Left ventricle myocardium superior (tissue), 1 donor: Measurements from ENCODE around the gene APOBEC3H. TPM values are rescaled to one million over a fixed set of nuclear protein-coding genes. Genes with fewer than 3 reads are reported as not detected.

Experiments used
- ATAC-seq: fragments of 200-7000 bp; cut with Tn5 transposase; one replicate; pipeline ENCODE4 v1.9.1; 2020; ENCODE audit warnings: mild to moderate bottlenecking, moderate library complexity
- DNase-seq: peaks from one replicate; pipeline ENCODE4 v3.0.0-alpha.2; 2020
- intact Hi-C: fragments of 100-400 bp; cut with micrococcal nuclease; formaldehyde crosslinking; loops from one replicate; pipeline ENCODE4 v1.11.0; 2022
- total RNA-seq: library from RNA; stranded (reverse); fragmentation: NEBNext Ultra II Directional; extraction: Animal tissue kit (Norgen Biotek cat#: 25700); gene quantifications from one replicate; pipeline ENCODE4 v1.2.1, GENCODE V29; 2021
- donor health status: DM: no; HTN: yes; CAD: no; lungs with severe emphysema.

The APOBEC3H gene
- total RNA-seq, 1 donor from 2014 or later: 0.40 TPM

DNA sequence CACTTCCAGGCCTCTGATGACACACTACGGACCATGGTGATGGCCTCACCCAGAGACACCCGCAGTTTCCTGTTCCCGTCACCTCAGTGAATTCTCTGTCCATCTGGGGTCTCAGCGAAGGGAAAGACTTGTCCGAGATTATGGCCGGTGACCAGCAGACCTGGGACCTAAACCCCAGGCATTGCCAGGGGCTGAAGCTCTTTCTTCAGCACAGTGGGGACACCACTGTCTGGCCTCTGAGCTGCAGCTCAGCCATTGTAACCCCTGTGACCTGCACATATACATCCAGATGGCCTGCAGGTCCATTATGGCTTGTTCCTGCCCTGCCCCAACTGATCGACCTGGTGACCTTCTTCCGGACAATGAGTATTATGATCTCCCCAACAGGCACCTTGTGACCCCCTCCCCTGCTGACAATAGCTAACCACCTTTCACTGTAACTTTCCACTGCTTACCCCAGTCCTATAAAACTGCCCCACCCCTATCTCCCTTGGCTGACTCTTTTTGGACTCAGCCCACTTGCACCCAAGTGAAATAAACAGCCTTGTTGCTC lies 33.2 kb downstream of the APOBEC3H start:
- intact Hi-C loops: no loop called here
- ATAC-seq (no peak), DNase-seq (no peak)

DNA sequence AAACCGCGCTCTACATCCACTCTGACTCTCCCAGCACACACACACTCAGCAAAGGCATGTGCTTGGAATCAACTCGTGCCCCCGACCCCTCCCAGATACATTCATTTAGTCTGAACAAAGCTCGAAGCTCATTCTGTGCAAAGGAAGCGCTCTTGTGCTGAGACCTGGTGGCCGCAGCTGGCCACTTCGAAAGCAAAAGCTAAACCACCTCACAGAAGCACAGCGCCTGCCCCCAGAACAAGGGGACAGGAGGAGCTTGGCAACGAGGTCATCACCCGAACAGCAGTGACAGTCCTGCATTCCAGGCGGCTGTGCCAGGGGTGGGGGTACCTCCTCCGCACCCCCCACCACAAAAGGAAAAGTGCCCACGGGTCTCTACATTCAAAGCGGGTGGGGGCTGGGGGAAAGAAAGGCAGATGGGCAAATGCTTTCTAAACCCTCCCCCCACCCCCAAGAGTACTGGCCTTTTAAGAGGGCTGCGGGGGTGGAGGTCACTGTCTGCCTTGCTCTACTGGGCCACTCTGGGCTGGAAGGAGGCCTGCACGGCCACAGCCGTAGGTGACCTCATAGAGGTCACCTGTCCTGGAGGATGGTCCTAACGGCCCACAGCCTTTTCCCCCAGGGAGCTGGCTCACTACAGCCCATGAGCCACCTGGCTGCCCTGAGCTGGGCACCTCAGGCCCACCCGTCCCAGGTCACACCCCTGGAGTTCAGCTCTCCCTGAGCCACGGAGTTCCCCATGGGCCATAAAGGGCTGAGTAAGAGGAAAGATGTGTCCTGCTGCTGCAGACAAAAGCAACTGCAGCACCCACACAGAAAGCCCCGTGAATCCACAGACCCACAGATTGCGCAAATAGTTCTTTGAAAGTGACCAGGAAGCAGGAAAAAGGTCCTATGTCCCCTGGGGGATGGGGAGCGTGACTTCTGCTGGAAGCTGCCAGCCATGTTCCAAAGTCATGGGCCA lies 34.1 kb downstream of the APOBEC3H start:
- DNase-seq (no peak), ATAC-seq (peak; percentile 21)
- intact Hi-C loops: no loop called here

DNA sequence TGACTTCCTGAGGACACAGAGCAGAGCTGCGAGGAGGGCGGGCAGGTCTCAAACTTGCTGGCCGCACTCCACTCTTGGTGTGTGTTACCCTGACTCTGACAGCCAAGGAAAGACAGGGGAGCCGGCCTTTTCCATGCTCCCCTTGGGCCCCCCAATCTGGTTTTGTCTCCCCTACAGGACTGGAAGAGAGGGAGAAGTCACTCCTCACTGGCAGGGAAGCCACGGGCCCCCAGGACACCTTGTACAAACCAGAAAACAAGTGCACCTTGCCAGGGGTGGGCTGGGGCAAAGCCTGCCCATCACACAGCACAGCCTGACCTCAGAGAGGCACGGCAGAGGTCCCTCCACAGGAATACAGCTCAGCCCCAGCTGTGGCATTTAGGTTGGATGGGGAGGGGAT lies 35.2 kb downstream of the APOBEC3H start:
- DNase-seq: no peak
- ATAC-seq: no peak
- intact Hi-C loops: no loop called here

DNA sequence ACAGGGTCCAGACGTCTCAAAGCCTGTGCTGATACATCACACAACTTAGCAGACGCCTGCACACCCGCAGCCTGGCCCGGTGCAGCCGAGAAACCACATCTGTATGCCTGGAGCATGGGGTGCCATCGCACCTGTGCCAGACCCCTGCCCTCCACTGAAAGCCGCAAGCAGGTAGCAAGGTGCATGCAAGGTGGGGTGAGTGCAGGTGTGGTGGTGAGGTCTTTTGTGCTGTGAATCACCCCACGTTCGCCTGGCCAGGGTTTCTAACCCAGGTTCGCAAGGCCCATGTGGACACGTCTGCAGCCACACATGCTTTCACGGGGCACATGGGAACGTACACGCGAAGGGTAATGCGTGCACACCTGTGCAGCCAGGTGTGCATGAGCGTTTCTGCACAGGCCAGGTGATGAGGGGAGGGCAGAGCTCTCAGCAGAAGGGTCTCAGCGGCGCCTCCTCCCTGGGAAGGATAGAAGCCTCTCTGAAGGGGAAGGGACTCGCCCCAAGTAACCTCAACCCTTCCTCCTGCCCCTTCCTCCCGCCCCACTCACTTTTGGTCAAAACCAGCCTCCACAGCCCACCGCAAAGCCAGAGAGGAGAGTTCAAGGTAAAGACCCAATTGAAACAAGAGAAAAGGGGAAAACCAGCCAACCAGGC lies 36.0 kb downstream of the APOBEC3H start:
- ATAC-seq (no peak), DNase-seq (no peak)
- intact Hi-C loops: no loop called here

DNA sequence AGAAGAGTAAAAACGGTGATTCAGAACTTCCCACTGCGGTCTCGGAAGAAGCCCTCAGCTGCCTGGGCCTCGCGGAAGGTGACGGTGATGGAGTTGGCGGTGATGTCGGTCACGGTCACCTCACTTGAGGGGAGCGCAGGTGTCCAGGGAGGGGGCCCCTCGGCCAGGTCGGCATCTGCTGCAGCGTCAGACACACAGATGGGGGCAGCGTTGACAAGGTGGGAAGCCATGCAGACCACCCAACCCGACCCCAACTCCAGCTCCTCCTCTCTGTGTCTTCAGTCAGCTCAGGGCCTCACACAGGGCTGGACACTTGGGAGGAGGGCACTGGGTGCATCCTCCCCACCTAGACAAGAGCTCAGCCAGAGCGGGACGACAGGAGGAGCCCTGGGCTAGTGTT lies 36.8 kb downstream of the APOBEC3H start:
- no peak for ATAC-seq
- no peak for DNase-seq
- intact Hi-C loops: no loop called here

DNA sequence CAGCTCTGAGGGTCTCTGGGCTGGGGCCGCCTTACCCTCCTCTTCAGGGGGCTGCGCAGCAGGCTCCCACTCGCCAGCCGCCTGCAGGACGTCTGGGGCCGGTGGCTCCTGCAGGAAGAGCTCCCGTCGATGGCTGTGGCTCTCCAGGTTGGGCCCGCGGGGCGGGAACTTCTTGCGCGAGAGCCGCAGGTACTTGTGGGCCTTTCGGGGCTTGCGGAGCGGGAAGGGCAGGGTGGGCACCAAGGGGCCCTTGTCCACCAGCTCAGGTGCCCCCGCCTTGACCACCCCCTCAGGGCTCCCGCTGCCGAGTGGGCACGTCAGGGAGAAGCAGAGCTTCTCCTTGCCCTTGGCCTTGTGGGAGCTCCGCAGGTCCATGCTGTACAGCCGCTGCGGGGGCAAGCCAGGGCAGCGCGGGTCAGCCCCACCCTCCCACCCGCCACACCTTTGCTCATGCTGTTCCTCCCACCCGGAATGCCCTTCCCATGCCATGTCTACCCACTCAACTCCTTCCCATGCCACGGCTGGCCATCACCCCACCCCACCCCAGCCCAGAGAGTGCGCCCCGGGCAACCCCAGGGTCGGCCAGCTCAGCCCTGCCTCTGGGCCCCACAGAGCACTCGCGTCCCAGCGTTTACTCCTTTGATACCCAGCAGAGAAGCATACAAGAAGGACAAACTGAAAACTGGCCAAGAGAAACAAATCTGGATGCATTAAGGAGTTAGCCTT lies 37.5 kb downstream of the APOBEC3H start:
- intact Hi-C loops: no loop called here
- DNase-seq (no peak), ATAC-seq (peak; percentile 8)

DNA sequence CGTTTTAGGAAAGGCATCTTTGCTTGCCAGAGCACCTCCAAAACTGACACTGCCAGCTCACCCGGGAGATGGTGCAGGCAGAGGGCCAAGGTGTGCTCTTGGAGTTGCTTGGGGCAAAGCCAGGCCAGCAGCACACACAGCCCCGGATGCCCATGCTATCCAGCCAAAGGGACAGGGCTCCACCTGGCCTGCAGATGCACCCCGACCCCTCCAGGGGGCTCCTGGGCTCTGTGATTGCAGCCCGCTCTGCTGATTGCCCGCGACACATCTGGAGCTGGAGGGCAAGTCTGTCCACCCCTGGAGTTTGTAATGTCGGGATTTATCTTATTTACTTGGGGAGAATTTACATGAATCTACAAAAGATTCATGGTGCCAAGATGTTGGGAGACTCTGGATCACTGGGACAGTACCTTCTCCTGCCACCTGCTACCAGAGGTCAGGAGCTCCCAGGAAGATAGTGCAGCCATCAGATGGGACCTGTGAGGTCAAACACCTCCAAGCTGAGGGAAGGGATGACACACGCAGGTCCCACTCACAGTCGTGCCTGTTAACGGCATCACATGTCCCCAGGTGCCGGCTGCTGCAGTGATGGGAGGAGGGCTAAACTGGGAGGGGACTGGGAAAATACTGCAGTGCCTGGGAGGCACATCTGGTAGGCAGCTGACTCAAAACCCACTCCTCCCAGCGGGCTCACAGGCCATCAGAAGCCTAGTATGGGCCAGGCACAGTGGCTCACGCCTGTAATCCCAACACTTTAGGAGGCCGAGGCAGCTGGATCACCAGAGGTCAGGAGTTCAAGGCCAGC lies 38.2 kb downstream of the APOBEC3H start:
- DNase-seq (peak; percentile 79), ATAC-seq (peak; percentile 79)
- intact Hi-C loops: no loop called here

DNA sequence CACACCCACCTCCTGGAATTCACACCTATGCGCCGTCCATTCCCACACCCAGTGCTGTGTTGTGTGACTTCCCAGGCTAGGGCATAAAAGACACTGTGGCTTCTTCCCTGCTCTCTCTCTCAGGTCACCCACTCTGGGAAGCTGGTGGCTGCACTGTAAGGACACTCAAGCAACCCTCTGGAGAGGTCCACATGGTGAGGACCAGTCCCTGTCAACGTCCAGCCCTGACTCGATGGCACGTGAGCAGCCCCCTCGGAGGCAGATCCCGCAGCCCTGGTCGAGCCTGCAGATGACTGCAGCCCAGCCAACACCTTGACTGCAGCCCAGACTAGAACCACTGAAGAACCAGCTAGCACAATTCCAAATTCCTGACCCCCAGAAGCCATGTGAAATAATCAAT lies 39.3 kb downstream of the APOBEC3H start:
- DNase-seq (no peak), ATAC-seq (no peak)
- intact Hi-C loops: no loop called here

DNA sequence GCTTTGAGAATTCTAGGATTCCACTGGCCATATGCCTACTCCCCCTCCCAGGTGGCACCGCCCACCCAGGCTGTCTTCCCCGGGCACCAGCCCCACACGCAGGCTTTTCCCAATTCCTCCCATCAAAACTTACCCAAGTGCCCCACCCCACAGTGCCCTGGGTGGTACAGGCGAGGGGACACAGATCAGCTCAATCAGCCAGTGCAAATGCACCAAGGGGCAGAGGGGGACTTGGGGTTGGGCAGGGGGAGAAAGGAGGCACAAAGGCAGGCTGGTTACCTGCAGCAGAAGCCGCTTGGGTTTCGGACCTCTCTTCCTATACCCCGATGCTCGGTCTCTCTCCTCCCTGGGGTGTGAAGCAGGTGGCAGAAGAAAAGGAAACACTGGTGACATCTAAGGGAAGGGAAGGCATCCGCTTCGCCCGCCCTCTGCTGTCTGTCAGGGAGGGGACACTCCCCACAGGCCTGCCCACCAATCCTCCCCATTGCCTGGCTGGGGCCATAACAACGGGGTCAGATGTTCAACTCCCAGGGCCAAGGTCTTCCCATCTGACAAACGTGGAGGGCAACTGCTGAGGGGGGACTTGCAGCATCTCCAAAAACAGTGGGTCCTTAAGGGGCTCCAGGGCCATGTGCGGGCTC lies 41.4 kb downstream of the APOBEC3H start:
- DNase-seq: no peak
- no peak for ATAC-seq
- intact Hi-C loops: no loop called here

DNA sequence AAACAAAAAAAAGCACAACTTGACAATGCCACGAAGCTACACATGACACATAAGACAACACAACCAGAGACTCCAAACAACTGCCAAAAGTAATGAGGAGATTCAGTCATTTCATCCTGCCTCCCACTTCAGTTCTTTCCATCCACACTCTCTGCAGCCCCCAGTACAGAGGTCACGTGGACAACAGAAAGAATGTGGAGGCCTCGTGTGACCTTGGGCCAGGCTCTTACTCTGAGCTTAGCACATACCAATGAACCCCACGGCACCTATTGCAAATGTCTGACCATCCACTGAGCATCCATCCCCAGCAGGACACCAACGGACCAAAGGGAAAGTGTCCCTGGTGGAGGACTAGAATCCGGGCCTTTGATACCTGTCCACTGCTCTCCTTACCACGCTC lies 42.9 kb downstream of the APOBEC3H start:
- intact Hi-C loops: no loop called here
- DNase-seq (no peak), ATAC-seq (no peak)

DNA sequence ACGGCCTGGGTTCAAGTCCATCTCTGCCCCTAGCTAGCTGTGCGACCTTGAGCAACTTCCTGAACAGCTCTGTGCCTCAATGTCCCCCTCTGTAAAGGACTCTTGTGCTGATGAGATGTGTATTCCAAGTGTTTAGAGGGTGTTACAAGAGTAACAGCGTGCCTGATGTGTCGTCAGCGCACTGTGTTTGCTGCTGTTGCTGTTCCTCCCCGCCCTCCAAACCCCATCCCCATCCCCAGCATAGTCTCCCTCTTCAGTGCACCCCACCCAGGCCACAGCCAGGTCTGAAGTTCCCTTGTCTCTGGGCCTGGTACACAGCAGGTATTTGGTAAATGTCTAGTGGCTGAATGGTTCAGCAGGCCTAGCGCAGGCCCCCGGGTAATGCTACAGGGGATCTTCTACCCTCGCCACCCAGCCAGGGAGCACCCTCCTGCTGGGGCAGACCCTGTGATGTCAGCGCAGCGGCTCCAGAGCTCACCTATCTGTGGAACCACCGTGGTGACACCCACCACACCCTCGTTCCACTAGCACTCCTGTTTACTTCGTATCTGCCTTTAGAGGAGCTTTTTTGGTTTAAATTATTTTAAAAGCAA lies 45.1 kb downstream of the APOBEC3H start:
- no peak for DNase-seq

DNA sequence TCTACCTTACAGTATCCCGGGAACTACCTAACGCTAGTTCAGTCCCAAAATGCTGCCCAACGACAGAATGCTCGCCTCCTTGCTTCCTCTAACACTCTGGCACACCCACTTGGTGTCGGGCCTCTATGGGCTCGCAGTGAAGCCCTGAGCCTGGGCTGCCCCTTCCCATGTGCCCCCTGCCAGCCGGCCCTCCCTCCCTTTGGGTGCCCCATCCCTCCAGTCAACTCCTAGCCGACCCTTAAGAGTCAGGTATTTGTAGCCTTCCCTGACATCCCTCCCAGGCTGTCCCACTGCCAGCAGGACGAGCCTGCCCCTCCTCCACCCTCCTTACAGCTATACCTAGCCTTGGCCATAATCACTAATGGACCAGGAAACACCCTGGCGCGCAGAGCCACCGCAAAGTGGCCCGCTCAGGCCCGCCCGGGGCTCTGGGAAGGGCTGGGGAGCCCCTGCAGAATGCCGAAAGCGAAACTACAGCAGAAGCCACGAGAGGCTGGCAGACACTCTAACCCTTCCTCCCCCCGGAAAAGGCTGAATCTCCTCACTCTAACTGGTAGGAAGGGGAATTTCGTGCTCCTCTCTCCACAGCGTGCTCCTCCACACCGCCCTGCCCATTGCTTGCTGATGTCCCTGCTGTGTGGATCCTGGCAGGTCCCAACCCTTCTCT lies 47.2 kb downstream of the APOBEC3H start:
- intact Hi-C loops: no loop called here
- ATAC-seq (no peak), DNase-seq (no peak)

More for the DNA sequence above, 45.1 kb downstream of the APOBEC3H start:
- intact Hi-C loops: no loop called here
- no peak for ATAC-seq

DNA sequence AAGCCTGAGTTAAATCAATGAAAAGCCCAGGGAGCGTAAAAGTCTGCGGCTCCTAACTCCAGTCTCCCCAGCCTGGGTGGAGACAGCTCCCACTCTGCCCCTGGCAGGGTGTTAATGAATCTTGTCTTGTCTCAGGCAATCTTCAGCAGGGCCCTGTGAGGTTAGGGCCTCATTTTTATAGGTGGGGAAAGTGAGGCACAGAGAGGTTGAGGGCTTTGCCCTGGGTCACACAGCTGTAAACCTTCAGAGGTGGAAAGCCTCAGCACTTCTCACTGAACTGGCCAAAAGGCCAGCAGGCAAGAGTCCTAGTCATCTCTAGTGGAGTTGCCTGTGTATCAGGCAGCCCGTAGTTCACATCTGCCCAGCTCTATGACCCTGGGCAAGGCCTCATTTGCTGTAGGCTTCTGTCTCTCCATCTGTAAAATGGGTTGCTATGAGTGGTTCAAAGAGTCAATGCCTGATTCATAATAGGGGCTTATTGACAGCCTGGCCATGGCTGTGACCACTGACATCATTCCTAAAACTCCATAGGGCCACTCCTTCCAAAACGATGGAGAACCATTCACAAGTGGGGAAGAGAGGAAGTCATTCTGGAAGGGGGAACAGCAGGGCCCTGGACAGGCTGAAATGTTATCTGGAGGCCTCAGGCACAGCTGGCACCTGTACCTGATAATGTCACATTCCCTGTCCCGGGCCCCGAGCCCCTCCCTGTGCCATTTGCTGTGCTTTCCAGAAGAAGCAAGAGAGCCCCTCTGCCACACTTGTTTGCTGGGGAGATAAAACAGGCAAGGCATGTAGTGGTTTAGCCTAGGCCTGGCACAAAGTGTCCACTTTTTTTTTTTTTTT lies 49.4 kb downstream of the APOBEC3H start:
- DNase-seq: no peak
- no peak for ATAC-seq

DNA sequence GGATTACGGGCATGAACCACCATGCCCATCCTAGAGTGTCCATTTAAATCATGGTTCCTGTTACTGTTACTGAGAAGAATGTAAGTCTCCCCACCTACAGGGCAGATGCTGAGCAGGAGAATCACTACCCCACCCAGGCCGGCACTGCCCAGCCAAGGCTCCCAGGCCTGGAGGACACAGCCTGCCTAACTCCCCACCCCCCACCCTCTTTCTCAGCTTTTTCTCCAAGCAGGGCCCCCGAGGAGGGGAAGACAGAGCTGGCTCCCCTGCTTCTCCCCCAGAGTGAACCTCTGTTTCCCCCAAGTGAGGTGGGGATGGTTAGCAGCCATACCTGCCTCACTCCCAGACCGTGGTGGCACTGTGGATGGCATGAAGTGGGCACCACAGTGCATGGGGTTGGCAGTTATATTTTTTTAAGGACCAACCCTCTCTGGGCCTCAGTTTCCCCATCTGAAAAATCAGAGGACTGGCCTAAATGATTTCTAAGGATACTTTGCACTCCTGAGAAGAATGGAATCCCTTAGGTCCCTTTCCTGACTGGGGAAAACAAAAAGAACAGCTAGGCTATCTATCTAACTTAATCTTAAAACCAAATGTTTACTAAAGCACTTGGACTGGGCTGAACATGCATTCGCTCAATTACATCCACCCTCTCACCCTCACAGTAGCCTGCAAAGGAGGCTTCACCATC lies 50.4 kb downstream of the APOBEC3H start:
- intact Hi-C loops: no loop called here
- no peak for DNase-seq
- ATAC-seq: no peak

More for the DNA sequence above, 49.4 kb downstream of the APOBEC3H start:
- intact Hi-C loops: no loop called here

DNA sequence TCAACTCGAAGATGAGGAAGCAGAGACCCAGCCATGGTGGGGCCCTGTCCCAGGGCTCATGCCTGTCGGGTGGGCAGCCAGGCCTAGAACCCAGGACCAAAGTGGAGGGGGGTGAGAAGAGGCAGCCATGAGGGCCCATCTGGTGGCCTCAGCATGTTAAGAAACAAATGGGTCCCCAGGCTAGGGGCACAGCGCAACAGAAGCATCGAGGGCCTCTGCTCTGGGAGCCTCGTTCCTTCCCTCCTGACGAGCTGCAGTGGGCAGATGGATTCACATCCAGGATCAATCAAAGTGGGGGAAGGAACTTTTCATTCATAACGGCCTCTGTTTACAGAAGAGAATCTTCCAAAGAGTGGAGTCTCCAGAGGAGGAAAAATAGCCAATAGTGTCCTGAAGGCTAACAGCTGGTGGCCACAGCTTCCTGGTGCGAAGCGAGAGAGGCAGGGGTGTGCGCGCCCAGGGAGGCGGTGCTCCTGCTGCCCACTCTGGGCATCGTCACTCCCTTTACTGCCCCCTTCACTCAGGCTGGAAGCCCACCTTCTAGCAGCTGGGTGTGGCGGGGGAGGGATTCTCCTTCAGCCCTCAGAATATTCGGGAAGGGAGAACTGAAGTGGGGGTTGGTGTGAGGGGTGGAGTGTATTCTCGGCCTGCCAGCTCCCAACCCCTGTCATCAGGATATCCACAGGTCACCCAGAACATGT lies 51.1 kb downstream of the APOBEC3H start:
- DNase-seq (no peak), ATAC-seq (no peak)
- intact Hi-C loops: no loop called here
